ENCODE measurements around the gene ANKUB1.

- TF ChIP-seq POLR2A (IDR thresholded peaks at IDR 0.05) = no peak
- peak; percentile 69 to 90 (median 74) for TF ChIP-seq CTCF (IDR thresholded peaks at IDR 0.05)
Measured at GRCh38 chr3:149808209-149808829, 16.0 kb upstream of the ANKUB1 start.
